ENCODE measurements around the gene SNRPB2.

DNA sequence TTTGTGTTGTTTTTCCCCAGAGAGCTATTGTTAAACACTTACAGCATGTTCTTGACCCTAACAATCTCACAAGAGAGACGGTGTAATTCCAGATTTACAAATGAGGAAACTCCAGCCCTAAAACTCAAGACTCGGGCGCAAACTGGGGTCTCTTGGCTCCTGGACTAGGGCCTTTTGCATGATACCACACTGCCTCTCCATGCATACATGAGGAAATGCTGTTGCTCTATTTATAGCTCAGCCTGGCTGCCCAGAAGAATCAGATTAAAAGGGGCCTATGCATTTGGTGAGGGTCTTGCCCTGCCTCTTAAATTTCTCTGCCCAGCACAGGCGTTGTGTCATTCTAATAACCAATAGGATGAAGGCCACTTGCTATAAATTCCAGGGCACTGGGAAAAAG, 30.5 kb upstream of the SNRPB2 start:
- TF ChIP-seq, protein P1, sequence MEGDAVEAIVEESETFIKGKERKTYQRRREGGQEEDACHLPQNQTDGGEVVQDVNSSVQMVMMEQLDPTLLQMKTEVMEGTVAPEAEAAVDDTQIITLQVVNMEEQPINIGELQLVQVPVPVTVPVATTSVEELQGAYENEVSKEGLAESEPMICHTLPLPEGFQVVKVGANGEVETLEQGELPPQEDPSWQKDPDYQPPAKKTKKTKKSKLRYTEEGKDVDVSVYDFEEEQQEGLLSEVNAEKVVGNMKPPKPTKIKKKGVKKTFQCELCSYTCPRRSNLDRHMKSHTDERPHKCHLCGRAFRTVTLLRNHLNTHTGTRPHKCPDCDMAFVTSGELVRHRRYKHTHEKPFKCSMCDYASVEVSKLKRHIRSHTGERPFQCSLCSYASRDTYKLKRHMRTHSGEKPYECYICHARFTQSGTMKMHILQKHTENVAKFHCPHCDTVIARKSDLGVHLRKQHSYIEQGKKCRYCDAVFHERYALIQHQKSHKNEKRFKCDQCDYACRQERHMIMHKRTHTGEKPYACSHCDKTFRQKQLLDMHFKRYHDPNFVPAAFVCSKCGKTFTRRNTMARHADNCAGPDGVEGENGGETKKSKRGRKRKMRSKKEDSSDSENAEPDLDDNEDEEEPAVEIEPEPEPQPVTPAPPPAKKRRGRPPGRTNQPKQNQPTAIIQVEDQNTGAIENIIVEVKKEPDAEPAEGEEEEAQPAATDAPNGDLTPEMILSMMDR (IDR thresholded peaks at IDR 0.05; ENCODE audit: extremely low read depth in 1 of 2, insufficient read depth in 1 of 2, low read depth in 1 of 2, low read length in 2 of 2): no peak
- no peak for TF ChIP-seq POLR2AphosphoS5 (IDR thresholded peaks at IDR 0.05; ENCODE audit: insufficient read depth, low read depth, low read length)
